ENCODE data around the gene FBN2.
"Not testable (repeated sequence)": the region's sequence is repeated elsewhere in the genome, so short reads cannot be mapped to it uniquely, and the experiment has no call there.

FBN2 gene

DNA sequence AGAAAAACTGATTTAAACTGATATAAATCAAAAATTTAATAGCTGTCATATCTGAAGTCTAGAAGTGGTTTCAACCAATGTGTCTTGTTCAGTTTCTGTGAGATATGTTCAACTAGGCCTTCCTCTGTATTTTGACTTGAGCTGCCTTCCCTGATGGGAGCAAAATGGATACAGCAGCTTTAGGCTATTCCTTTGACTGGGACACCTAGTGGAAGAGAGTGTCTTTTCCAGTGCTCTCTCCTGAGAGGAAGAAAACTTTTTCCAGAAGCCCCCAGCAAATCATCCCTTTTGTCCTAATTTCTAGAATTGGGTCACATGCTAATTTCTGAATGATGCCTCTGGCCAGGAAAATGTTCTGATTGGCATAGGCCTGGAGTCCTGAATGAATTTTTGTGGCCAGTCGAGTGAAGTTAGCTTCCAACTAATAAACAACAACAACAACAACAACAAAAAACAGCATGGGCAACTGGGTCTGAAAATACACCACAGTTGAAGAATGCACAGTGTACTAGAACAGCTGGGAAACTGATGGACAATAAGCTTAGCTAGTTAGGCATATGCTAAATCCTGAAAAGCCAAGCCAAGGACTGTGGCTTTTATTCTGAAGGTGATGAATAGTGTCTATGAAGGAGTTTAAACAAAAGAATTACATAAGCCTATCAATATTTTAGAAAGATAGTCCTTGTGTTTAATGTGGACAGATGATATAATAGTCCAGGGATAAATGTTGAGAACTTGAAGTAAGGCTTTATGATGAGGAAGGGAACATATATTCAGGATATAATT is 125.7 kb downstream of the FBN2 start:
- DNase-seq: no peak

- no peak for DNase-seq
Observed at GRCh38 chr5:128409166-128409800, 128.8 kb downstream of the FBN2 start.

DNA sequence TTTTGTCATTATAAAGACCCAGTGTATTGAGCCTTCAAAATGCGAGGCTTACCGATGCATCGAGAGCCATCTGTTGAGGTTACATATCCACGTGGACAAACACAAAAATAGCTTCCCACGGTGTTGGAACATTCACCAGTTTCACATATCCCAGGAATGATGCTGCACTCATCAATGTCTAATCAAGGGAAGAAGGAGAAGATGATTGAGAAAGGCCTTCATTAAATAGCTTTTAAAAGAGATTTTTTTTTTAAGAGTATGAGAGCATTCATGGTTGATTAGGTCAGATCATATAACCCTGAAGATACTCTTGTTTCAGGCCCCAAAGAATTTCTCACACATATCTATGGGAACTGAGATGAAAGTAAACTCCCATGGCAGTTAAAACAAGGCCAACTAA is 129.4 kb downstream of the FBN2 start:
- no peak for DNase-seq

- DNase-seq: no peak
Observed at GRCh38 chr5:128407944-128408343, 130.1 kb downstream of the FBN2 start.

- DNase-seq: no peak
Observed at GRCh38 chr5:128406803-128407202, 131.2 kb downstream of the FBN2 start.

DNA sequence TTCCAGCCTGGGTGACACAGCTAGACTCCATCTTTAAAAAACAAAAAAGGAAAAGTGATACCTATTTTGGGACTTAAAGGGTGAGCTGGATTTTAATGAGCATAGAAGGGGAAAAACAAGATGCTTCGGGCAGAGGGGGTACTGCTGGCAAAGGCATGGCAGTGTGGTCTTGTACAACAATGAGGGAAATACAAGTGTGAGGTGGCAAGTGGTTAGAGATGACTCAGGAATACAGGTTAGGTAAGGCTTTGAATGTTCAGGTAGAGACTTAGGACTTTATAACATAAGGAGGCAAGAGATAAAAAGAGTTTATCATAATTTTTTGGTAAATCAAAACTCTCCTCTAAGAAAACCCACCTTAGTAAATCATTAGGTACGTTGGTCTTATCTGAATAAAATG is 132.9 kb downstream of the FBN2 start:
- no peak for DNase-seq

DNA sequence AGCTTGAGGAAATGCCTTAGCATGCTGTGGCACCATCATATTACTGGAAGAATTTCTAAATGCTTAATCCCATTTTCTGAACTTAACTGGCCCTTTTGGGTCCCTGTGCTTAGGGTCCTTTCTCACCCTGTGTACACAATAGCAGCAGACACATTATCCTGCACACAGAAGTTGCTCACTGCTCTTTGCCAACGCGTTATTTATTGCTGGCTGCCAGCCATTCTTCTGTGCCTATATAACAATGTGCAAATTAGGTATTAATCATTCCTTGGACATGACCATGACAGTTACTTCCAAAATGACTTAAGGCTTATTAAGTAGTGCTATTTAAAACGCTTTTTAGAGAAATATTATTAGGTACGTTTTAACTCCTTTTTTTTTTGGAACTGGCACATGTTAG is 134.7 kb downstream of the FBN2 start:
- DNase-seq: no peak

DNA sequence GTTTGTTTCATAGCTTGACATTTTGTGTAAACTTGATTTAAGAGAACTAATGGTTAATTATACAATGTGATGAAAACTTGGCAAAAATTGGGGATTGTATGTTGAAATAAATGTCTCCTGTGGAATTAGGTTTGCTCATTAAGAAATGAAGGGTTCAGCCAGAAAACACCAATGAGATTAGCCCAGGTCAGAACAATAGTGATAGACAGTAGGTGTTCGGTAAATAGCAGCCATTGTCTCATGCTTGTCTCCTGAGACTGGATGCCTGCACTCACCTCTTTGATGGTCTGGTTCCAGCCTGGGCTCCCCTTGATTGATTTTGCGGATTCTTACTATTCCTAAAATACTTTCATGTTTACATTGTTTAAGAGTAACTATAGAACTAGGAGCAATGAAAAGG is 135.5 kb downstream of the FBN2 start:
- DNase-seq: no peak

- DNase-seq: not testable (repeated sequence)
Observed at GRCh38 chr5:128400766-128401165, 137.3 kb downstream of the FBN2 start.

DNA sequence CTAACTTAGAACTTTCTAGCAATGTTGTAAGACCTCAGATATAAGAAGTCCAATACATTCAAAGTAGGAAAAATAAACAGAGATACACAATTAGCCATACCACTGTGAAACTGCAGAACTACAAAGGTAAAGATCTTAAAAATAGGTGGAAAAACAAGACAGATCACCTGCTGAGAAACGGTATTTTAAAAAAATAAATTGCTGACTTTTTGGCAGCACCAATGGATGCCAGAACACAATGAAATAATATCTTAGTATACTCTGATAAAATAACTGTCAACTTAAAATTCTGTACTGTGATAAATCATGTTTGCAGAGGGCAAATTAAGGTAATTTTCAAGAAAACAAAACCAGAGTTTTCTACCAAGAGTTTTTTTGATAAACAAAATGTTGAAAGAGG is 138.9 kb downstream of the FBN2 start:
- DNase-seq: no peak

DNA sequence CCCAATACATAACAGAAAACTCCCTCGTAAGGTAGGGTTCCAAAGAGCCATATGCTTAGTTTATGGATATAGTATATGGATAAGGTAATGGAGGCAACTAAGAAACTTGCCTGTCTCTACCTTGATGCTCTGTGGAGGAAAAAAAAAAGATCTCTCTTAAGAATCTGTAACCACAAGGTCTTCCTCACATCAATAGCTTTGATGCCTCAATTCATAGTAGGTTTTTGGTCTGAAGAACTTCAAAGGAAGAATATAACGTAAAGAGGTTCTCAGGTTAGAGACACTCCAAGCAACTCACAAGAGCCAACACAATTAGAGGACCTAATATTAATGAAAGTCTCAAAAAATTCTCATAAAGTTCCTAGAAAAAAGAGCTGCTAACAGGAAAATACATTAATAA is 140.2 kb downstream of the FBN2 start:
- no peak for DNase-seq

GRCh38 chr5:128395073-128395472 is 143.0 kb downstream of the FBN2 start:
- no peak for DNase-seq

DNA sequence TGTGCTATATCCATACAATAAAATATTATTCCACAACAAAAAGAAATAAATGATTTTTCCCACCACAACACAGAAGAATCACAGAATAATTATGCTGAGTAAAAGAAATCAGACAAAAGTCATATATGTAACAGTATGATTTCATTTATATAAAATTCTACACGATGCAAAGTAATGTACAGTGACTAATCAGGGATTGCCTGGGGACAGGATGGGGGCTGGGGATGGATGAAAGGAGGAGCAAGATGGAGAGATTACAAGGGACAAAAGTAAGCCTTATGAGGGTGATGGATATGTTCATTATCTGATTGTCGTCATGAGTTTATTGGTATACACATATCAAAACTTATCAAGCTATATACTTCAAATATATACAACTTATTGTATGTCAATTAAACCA is 154.0 kb downstream of the FBN2 start:
- DNase-seq: no peak

- no peak for DNase-seq
Observed at GRCh38 chr5:128380337-128380736, 157.7 kb downstream of the FBN2 start.

DNA sequence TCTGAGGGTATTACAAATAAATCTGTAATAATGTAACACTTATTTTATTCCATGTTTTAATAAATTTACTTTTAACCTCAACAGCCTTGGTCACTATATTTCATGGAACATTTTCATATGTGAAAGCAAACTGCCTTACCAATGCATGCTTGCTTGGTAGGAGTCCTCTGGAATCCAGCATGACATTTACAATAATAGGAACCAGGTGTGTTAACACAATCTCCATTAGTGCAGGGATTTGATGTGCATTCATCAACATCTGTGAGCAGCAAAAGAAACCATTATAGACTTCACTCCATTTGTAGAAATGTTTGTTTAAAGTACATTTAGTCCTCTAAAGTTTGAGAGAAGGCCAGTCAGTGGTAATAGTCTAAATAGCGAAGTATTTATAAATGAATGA is 159.4 kb downstream of the FBN2 start:
- DNase-seq: no peak

- no peak for DNase-seq
Observed at GRCh38 chr5:128378196-128378595, 159.8 kb downstream of the FBN2 start.

DNA sequence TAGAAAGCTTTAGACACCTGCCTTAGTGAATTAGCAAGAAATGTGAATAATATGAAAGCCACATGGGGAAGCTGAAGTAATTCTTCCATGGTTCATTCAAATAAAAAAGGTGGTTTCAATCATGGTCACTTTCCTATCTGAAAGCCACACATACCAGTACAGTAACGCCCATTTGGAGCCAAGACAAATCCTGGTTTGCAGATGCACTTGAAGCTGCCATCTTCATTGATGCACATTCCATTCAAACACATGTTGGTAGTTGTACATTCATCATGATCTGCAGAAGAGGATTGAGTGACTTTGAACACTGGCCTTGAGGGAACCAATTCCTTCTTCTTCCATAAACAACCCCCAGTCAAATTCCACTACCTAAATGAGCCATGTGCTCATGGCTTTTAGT is 161.5 kb downstream of the FBN2 start:
- no peak for DNase-seq

- DNase-seq: no peak
Observed at GRCh38 chr5:128366147-128366546, 171.9 kb downstream of the FBN2 start.

DNA sequence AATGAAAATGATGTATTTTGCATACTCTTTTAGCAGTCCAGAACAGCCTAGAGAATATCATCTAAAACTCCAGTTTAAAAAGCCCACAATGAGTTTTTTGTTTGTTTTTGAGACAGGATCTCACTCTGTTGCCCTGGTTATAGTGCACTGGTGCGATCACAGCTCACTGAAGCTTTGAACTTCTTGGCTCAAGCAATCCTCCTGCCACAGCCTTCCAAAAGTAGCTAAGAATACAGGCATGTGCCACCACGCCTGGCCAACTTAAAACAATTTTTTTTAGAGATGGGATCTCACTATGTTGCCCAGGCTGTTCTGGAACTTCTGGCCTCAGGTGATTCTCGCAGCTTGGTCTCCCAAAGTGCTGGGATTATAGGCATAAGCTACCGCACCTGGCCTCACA is 175.7 kb downstream of the FBN2 start:
- no peak for DNase-seq

- no peak for DNase-seq
Observed at GRCh38 chr5:128358826-128359225, 179.2 kb downstream of the FBN2 start.

GRCh38 chr5:128357226-128357625 is 180.8 kb downstream of the FBN2 start:
- no peak for DNase-seq

GRCh38 chr5:128355961-128356360 is 182.1 kb downstream of the FBN2 start:
- DNase-seq: peak in 1 of 2 experiments; percentile 15

DNA sequence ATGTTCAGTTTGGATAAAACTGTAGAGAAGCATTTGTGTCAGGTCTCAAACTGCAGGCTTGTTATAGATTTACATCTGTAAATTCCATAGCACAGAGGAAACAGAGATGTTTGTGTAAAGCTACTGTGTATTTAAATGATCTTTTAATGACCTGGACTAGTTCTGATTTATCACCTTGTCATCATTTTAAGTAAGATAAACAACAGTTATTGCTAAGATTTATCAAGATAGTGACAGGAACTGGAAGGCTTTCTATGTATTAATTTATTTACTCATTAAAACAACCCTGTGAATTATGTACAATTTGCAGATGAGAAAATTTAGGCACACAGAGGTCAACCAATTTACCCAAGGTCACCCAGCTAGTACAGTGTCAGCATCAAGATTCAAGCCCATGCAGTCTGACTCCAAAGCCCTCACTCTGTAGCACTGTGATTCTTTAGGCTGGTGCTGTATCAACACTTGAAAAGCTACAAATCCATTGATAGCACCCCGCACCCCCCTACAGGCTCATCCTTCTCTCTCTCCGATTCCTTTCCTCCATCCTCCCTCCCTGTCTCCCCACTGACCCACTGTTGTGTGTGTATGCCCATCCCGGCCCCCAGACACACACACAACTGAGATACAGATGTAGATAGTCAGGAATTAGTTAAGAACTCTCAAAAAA is 184.5 kb downstream of the FBN2 start:
- DNase-seq: no peak

GRCh38 chr5:128350705-128351104 is 187.3 kb downstream of the FBN2 start:
- DNase-seq: no peak

Measured in SHP77 (cell line).